Measurements from ENCODE around the gene WFDC12.

WFDC12 gene

DNA sequence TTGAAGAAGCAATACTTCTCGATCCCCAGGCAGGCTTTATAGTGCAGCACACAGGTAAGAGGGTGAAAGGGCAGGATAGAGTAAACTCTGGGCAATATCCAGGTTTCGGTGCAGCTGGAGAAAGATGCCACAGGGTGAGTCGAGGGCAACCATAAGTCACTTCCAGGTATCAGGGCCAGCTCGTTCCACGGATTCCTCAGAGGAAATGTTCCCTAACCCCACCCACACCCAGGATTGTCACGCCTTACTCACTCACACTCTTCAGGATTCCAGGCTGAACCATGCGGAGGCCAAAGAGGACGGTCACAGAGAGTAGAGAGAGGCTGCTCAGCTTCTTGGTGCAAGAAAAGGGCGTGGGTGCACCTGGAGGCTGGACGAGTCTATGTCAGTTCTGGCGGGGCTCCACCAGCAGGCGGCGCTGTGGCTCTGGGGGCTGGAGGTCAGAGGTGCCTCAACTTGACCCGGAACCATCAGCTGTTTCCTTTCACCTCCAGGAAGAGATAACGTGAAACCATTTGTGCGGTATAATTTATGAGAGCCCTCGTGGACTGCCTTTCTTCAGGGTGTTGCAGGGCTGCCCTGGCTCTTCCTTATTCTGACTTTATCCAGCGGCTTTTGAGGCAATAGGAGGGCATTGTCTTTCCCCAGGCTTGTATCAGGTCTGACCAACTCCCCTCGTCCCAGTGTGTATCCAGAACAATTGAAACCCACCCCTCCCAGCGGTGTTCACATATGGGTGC is 14.5 kb upstream of the WFDC12 start:
- H3K4me3 ChIP-seq (ENCODE audit: low read depth, low read length): no peak overlapping the region
- DNase-seq (ENCODE audit: low read depth): peak; percentile 79
- TF ChIP-seq, protein P1, sequence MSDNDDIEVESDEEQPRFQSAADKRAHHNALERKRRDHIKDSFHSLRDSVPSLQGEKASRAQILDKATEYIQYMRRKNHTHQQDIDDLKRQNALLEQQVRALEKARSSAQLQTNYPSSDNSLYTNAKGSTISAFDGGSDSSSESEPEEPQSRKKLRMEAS (IDR thresholded peaks at IDR 0.05; ENCODE audit: low read depth, low read length): no peak
- TF ChIP-seq POLR2A (IDR thresholded peaks at IDR 0.05; ENCODE audit: extremely low read depth, insufficient read length): no peak
- 0 out of 2 replicates have a peak, but pooled peaks have one; percentile 27 for TF ChIP-seq MYC (IDR thresholded peaks at IDR 0.05; ENCODE audit: low read depth, low read length)
- TF ChIP-seq, protein P2, sequence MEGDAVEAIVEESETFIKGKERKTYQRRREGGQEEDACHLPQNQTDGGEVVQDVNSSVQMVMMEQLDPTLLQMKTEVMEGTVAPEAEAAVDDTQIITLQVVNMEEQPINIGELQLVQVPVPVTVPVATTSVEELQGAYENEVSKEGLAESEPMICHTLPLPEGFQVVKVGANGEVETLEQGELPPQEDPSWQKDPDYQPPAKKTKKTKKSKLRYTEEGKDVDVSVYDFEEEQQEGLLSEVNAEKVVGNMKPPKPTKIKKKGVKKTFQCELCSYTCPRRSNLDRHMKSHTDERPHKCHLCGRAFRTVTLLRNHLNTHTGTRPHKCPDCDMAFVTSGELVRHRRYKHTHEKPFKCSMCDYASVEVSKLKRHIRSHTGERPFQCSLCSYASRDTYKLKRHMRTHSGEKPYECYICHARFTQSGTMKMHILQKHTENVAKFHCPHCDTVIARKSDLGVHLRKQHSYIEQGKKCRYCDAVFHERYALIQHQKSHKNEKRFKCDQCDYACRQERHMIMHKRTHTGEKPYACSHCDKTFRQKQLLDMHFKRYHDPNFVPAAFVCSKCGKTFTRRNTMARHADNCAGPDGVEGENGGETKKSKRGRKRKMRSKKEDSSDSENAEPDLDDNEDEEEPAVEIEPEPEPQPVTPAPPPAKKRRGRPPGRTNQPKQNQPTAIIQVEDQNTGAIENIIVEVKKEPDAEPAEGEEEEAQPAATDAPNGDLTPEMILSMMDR (IDR thresholded peaks at IDR 0.05; ENCODE audit: low read depth, low read length): peak; percentile 95

DNA sequence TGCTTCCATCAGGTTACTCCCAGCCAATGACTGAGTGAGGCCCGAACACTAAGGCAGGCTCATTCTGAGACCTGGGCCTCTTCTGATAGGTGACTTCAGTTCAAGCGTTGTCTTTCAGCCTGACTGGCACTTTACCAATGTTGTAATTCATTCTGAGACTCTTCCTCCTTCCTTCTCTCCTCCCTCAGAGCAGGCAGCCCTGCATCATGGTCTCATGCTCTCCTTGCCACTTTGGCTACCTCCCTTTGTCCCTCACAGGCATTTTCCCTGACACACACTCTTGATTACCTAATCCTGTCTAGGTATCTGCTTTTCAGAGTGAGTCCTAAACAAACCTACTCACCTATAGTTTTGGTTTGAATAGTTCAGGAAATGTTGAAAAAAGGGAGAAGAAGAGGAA is 12.6 kb upstream of the WFDC12 start:
- H3K4me3 ChIP-seq (ENCODE audit: low read depth, low read length): no peak overlapping the region
- no peak for DNase-seq (ENCODE audit: low read depth)
- TF ChIP-seq, protein P2 (IDR thresholded peaks at IDR 0.05; ENCODE audit: low read depth, low read length): no peak
- TF ChIP-seq POLR2A (IDR thresholded peaks at IDR 0.05; ENCODE audit: extremely low read depth, insufficient read length) (no peak), MYC (IDR thresholded peaks at IDR 0.05; ENCODE audit: low read depth, low read length) (no peak)
- TF ChIP-seq, protein P1 (IDR thresholded peaks at IDR 0.05; ENCODE audit: low read depth, low read length): no peak

DNA sequence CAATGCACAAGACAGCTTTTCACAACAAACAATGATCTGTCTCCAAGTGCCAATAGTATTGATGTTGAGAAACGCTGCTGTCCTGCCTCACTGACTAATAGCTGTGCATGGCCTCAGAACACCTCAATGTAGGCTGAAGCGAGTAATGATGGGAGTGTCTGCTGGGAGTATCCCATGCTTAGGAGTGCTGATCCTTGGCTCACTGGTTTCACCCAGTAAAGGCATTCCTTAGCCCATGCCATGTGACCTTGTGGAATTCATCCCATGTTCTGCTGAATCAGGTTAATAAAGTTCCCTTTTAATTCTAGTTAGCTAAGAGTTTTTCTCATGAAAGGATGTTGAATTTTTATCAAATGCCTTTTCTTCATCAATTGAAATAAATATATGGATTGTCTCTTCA is 3.8 kb upstream of the WFDC12 start:
- DNase-seq (ENCODE audit: low read depth): no peak
- TF ChIP-seq MYC (IDR thresholded peaks at IDR 0.05; ENCODE audit: low read depth, low read length): no peak
- TF ChIP-seq, protein P1 (IDR thresholded peaks at IDR 0.05; ENCODE audit: low read depth, low read length): no peak

DNA sequence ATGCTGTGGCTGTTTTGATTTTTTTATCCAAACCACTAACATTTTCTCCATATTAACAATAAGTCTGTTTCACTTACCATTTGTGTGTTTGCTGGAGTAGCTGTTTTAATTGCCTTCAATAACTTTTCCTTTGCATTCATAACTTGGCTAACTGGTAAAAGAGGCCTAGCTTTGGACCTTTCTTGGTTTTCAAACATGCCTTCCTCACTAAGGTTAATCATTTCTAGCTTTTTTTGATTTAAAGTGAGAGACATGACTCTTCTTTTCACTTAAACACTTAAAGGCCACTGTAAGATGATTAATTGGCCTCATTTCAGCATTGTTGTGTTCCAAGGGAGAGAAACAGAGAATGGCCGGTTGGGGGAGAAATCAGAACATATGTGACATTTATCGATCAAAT is 2.9 kb downstream of the WFDC12 start:
- DNase-seq (ENCODE audit: low read depth): no peak
- no peak overlapping the region for H3K4me3 ChIP-seq (ENCODE audit: low read depth, low read length)
- TF ChIP-seq, protein P1 (IDR thresholded peaks at IDR 0.05; ENCODE audit: low read depth, low read length): no peak
- TF ChIP-seq MYC (IDR thresholded peaks at IDR 0.05; ENCODE audit: low read depth, low read length): no peak
- TF ChIP-seq, protein P2 (IDR thresholded peaks at IDR 0.05; ENCODE audit: low read depth, low read length): no peak

More for the DNA sequence above, 3.8 kb upstream of the WFDC12 start:
- no peak overlapping the region for H3K4me3 ChIP-seq (ENCODE audit: low read depth, low read length)

DNA sequence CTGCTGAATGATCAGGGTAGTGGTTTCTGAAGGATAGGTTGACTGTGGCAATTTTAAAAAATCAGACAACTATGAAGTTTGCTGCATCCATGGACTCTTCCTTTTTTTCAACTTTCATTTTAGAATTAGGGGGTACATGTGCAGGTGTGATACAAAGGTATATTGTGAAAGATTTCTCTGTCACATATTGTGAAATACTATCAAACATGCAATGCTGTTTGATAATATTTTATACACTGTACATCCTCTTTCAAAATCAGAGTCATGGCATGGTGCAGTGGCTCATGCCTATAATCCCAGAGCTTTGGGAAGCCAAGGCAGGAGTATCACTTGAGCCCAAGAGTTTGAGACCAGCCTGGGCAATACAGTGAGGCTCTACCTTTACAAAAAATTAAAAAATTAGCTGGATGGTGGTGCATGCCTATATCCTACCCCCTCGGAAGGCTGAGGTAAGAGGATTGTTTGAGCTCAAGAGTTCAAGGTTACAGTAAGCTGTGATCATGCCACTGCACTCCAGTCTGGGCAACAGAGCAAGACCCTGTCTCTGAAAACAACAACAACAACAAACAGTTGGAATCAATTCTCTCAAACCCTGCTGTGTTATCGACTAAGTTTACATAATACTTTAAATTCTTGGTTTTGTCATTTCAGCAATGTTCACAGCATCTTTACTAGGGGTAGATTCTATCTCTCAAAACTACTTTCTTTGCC is 4.6 kb downstream of the WFDC12 start:
- H3K4me3 ChIP-seq (ENCODE audit: low read depth, low read length): no peak overlapping the region
- DNase-seq (ENCODE audit: low read depth): no peak
- TF ChIP-seq, protein P1 (IDR thresholded peaks at IDR 0.05; ENCODE audit: low read depth, low read length): no peak
- TF ChIP-seq, protein P2 (IDR thresholded peaks at IDR 0.05; ENCODE audit: low read depth, low read length): no peak
- TF ChIP-seq POLR2A (IDR thresholded peaks at IDR 0.05; ENCODE audit: extremely low read depth, insufficient read length) (no peak), MYC (IDR thresholded peaks at IDR 0.05; ENCODE audit: low read depth, low read length) (no peak)

DNA sequence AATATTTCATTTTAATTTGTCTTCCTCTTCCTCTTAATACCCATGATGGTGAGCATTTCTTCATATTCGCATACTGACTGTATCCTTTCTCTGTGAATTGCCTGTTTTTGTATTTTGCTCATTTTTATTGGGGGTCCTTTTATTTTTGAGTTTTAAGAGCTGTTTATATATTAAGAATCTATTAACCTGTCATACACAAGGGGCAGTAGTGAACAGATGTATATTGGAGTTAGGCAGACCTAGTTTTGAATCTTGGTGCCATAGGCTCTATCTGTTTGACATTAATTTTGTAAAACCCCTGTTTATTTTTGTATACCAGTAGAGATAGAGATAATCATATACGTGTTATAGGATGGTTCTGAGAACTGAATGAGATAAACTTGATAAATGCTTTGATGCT is 6.2 kb downstream of the WFDC12 start:
- TF ChIP-seq, protein P1 (IDR thresholded peaks at IDR 0.05; ENCODE audit: low read depth, low read length): no peak
- TF ChIP-seq POLR2A (IDR thresholded peaks at IDR 0.05; ENCODE audit: extremely low read depth, insufficient read length) (no peak), MYC (IDR thresholded peaks at IDR 0.05; ENCODE audit: low read depth, low read length) (no peak)
- TF ChIP-seq, protein P2 (IDR thresholded peaks at IDR 0.05; ENCODE audit: low read depth, low read length): no peak
- H3K4me3 ChIP-seq (ENCODE audit: low read depth, low read length): no peak overlapping the region
- DNase-seq (ENCODE audit: low read depth): no peak
